ENCODE results near the gene IL4. TPM values are rescaled to one million over a fixed set of nuclear protein-coding genes. Genes with fewer than 3 reads are reported as not detected.

IL4 gene
- total RNA-seq, 1 donor from 2014 or later, result not detected

DNA sequence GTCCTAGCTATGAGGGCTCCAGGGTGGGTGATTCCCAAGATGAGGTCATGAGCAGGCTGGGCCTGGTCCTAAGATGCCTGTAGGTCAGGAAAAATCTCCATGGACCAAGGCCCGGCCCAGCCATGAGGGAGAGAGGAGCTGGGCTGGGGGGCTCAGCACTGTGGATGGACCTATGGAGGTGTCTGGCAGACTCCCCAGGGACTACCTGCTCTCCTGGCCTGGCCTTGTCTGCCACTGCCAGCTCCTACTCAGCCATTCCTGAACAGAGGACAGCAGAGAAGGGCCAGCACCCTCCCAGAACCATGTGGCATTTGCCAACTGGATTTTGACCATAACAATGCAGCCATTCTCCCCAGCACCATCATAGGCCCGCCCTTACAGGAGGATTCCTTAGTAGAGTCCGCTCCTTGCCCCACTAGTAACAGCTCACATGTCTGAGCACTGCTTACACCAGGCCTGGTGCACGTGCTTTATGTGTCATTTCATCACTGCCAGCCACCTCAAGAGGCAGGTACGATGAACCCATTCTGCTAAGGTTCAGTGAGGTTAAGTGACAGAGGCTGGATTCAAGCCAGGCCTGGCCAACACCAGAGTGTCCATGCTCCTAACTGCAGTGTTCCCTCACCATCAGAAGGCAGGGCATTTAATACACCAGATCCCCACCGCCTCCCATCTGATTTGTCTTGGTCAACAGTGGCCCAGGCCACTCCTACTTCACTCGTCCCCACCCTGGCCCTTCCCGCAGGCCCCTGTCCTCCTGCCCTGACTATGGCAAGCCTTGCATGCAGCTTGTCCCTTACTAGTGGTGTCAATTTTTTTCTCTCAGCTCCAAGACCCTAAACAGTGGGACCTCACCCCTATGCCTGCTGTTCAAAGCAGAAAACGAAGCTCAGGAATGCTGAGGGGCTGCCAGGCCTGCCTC lies 15.1 kb upstream of the IL4 start:
- DNase-seq, result no peak

GRCh38 chr5:132659598-132660493 lies 13.9 kb upstream of the IL4 start:
- no peak for DNase-seq

DNA sequence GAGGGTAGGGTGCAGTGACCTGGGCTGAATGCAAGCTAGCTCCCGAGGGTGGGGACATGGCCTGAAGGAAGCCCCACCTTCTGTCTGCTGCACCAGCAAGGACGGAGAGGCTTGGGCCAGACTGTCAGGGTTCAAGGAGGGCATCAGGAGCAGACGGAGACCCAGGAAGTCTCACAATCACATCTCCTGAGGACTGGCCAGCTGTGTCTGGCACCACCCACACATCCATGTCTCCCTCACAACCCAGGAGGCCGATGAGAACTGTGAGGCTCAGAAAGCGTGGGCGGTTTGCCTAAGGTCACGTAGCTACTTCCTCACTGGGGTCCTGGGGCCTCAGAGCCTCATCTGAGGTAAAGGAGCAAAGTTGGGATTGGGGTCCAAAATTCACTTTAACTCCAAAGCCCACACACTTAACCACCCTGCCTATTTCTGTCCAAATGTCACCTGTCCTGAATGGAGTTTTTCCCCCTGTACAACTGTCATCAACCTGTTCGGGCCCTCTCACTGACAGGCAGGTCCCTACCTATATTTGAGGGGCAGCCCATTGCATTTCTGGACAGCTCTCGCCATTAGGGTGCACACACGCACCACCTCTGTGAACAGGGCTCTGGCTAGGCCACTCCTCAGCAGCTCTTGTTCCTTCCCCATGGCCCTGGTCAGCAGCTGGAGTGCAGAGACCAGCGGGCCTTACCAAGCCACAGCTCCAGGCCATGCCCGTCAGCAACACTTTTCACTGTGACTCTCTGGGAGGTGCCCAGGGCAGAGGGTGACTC lies 12.4 kb upstream of the IL4 start:
- DNase-seq, result no peak

DNA sequence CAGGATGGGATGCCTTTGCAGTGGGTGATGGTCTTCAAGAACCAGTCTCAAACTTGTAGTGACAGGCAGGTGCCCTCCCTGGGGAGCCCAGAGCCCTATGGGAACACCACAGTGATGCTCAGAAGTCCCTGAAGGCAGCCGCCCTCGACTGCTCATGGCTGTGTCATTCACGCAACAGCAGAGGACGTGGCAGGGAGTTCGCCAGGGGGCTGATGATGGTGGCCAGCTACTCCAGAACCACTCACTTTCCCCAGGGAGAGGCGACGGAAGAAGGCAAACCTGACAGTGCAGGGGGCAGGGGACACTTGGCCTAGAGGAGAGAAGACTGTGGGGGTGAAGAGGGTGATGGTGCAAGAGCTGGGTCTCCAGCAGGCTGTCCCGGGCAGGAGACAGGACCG lies 11.8 kb upstream of the IL4 start:
- DNase-seq, result no peak

- DNase-seq, result no peak
Measured at GRCh38 chr5:132662925-132663770, 10.6 kb upstream of the IL4 start.

- DNase-seq, result no peak
Measured at GRCh38 chr5:132663771-132664695, 9.8 kb upstream of the IL4 start.

DNA sequence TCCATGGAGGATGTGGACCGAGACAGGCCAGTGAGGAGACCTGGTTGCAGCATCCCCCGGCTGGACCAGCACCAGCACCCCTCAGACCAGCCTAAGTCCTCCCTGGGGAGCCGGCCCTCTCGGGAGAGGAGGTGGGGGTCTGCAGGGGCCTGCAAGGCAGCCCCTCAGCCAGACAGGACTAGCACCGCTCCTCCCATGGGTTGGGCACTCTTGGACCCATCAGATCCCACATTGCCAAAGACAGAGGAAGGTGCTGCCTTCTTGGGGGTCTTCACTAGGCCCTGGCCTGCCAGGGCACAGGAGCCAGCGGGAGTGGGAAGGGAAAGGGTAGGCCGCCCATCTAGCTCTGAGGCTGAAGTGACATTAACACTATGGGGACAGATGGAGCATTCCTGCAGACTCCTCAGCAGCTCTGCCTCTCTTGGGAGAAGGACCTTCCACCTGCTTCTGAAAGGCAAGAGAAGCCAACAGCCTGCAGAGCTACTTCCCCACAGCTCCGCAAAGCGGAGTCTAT lies 9.0 kb upstream of the IL4 start:
- no peak for DNase-seq

GRCh38 chr5:132665574-132666080 lies 8.2 kb upstream of the IL4 start:
- DNase-seq, result no peak

DNA sequence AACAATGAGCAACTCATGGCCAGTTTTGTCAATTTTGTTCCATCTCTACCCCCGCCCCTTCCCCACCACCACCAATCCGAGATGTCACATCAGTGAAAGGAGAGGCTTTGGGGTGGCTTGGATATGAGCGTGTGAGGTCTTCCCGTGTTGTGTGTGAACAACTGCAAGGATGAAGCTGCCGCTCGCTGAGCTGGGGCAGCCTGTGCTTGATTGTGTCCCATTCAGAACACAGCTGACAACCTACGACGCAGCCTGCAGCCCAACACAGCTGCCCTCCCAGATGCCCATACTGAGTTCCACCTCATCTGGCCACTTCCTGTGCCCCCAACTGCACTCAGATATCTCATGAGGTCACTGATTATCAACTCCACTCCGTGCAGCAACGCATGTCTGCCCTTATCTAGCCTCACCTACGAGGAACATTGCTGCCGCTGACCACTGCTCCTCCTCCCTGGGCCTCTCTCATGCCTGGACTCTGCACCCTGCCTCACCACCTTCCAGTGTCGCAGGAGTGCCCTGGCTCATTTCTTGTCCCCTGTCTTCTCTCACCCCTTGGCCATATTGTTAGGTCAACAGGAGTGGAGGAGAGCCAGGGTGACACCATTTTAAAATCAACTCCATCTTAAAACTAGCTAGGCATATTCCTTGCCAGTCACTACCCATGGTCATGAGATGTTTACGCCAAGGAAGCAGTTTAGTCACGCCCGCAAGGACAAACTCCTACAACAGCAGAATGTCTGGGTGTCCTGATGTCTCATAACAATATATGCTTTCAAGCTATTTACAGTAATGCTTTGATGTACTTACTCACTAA lies 7.3 kb upstream of the IL4 start:
- DNase-seq, result no peak

- no peak for DNase-seq
Measured at GRCh38 chr5:132667309-132667708, 6.5 kb upstream of the IL4 start.

- DNase-seq, result no peak
Measured at GRCh38 chr5:132667761-132668705, 5.8 kb upstream of the IL4 start.

DNA sequence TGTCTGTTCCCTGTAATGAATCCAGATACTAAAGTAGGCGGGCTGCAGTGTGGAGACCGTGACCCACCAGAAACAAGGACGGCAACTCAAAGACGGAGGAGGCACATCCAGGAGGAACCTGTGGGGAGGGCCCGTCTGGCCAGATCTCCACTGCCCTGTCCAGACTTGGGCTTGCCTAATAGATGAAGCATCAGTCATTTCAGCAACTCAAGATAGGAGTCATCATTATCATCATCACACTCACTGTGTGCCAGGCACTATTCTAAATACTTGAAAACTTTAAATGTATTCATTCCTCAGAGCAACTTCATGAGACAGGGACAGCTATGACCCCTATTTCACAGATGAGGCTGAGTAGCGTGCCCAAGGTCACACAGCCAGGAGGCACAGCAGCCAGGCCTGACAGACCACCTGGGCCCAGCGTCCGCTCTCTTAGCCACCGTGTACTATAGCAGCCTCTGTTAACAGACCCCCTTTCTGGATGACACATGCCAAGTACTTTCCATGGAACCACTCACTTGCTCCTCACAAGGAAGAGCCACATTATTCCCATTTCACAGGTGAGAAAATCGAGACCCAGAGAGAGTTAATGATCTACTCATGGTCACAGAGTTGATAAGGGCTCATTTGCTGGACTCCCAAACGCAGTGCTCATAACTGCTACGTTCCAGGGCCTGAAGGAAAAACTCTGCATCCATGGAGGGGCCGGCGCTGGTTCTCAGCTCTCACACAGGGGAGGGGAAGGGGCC lies 4.9 kb upstream of the IL4 start:
- DNase-seq, result no peak

DNA sequence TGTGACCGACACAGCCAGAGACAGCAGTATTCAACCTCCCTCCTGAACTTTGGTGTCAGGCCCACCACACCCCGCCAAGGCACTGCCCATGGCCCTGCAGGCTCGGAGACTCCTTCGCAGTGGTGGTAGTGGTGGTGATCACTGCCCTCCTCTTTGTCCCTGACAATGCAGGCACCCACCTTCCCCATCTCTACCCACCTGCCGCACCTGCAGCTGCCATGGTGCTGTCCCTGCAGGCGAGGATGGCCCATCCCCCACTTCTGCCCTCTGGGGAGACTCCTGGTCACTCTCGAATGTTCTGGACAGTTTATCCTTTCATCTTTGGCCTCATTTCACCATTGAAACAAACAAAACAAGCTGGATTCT lies 4.4 kb upstream of the IL4 start:
- DNase-seq, result no peak

DNA sequence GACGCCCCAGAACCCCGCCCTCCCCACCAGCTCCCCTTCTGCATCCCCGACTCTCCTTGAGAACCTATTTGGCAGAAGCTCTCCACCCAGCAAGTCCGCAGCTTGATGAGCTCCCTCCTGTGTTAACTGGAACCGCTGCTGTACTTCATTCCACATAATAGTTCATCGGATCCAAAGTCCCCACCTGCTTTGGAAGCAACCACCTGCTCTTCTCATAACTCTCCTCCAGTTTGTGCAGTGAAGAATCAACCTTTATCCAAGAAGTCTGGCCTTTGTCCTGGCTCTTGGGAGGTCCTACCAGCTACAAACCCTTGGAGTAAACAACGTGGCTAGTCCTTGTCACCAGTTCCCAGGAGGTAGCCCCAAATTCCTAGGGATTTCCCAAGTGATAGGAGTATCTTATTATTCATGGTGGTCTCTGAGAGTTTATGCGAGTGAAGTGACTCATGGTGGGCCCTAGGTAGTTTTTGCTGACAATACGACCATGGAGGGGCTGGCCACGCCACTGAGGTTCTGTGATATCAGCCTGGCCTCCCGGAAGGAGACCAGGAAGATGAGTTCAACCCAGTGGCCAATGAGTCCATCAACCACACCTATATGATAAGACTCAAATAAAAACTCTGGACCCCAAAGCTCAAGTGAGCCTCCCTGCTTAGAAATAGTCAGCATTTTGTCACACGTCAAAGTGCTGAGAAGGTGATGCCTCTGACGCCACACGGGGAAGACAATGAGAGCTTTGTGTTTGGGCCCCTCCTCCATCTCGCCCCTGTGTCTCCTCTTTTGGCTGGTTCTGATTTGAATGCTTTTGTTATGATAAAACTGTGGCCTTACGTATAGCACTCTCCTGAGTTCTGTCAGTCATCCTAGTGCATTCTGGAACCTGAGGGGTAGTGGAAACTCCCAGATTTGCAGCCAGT lies 3.6 kb upstream of the IL4 start:
- DNase-seq, result no peak

DNA sequence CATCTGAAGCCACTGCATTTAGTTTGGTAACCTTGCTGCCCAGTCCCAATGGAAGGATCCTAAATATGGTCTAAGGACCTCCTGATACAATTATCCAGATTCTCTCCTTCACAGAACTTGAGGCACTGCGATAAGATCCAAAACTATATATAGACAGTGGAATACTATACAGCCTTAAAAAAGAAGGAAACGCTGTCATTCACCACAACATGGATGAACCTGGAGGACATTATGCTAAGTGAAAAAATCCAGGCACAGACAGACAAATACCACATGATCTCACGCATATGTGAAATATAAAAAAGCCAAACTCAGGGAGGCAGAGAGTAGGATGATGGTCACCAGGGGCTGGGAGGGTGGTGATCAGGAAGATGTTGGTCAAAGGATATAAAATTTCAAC lies 2.8 kb upstream of the IL4 start:
- no peak for DNase-seq

- no peak for DNase-seq
Measured at GRCh38 chr5:132673488-132673887, 301 bp upstream of the IL4 start.

Data from skin of body (tissue), 2 donors.